ENCODE results near the gene HFE.
"Not testable (repeated sequence)": the region's sequence is repeated elsewhere in the genome, so short reads cannot be mapped to it uniquely, and the experiment has no call there.

Gene HFE

DNA sequence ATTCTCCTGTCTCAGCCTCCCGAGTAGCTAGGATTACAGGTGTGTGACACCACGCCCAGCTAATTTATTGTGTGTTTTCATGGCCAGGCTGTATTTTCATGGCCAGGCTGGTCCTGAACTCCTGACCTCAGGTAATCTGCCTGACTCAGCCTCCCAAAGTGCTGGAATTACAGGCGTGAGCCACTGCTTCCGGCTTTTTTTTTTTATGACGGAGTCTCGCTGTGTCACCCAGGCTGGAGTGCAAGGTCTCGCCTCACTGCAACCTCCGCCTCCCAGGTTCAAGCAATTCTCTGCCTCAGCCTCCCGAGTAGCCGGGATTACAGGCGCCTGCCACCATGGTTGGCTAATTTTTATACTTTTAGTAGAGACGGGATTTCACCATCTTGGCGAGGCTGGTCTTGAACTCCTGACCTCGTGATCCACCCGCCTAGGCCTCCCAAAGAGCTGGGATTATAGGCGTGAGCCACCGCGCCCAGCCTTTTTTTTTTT is 34.4 kb upstream of the HFE start:
- not testable (repeated sequence) for H3K4me3 ChIP-seq (ENCODE audit: low read length)

GRCh38 chr6:26053992-26054780 is 33.0 kb upstream of the HFE start:
- Histone ChIP-seq H3K4me1 (ENCODE audit: control insufficient read depth, insufficient read depth, low read length) (peaks cover 18% of the 10 kb centered on the region), H3K4me3 (ENCODE audit: low read length) (peak overlapping the region; percentile 83), H3K27me3 (ENCODE audit: control insufficient read depth, insufficient read depth, low read length) (no peaks in the 10 kb centered on the region), H3K36me3 (ENCODE audit: insufficient read depth, low read length) (no peaks in the 10 kb centered on the region), H3K9ac (ENCODE audit: low read depth, low read length) (peak overlapping the region; percentile 93), H3K9me3 (replicated peaks; ENCODE audit: low read length) (no peaks in the 10 kb centered on the region), H3K4me2 (ENCODE audit: low read length) (peak overlapping the region; percentile 93)

More for the DNA sequence above, 34.4 kb upstream of the HFE start:
- H3K9me3 ChIP-seq (replicated peaks; ENCODE audit: low read length); H3K4me2 ChIP-seq (ENCODE audit: low read length); H3K27me3 ChIP-seq (ENCODE audit: control insufficient read depth, insufficient read depth, low read length); H3K36me3 ChIP-seq (ENCODE audit: insufficient read depth, low read length); H3K9ac ChIP-seq (ENCODE audit: low read depth, low read length): not testable (repeated sequence)
- peaks cover 18% of the 10 kb centered on the region for H3K4me1 ChIP-seq (ENCODE audit: control insufficient read depth, insufficient read depth, low read length)

DNA sequence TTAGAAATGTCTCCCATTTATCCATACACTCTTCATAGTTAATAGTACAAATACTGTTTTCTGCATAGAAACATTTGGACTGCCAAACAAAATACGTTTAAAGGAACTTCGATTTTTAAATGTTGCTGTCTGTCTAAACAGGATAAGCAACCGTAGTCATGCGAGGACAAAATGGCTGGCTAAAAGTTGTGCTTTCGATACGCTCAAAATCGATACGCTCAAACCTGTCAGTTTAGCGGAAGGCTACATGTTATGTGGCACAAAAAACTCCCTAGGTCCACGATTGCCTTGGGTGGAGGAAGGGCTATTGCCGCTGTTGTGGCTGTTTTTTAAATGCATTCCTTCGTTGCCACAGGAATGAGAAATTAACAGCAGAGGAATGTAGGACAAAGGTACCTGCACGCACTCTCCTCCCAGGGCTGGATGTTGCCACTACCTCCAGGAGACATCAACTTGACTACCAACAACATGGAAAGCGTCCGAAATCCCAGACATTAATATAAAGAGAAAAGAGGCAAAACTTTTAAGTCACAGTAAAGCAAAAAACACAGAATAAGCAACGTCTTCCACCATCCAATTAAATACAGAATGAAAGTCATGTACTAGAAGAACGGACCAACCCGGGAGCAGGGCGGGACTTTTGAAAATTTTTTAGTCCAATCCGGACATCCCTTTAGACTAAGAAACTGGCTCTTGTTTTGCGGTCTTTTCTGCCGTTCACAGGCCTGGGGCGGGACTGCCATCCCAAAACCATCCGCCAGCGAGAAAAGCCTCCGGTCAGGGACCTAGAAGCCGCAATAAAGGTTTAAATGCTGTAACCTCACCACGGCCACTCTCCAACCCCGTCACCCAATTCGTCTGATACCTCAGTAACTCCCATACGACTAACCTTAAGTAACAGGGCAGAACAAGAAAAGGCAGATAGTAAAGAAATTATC is 32.2 kb upstream of the HFE start:
- H3K4me3 ChIP-seq (ENCODE audit: low read length) = peak overlapping the region; percentile 83
- H3K9me3 ChIP-seq (replicated peaks; ENCODE audit: low read length) = no peaks in the 10 kb centered on the region
- no peaks in the 10 kb centered on the region for H3K27me3 ChIP-seq (ENCODE audit: control insufficient read depth, insufficient read depth, low read length)
- H3K4me2 ChIP-seq (ENCODE audit: low read length) = peak overlapping the region; percentile 93
- H3K4me1 ChIP-seq (ENCODE audit: control insufficient read depth, insufficient read depth, low read length) = peaks cover 18% of the 10 kb centered on the region
- H3K36me3 ChIP-seq (ENCODE audit: insufficient read depth, low read length) = no peaks in the 10 kb centered on the region
- peak overlapping the region; percentile 93 for H3K9ac ChIP-seq (ENCODE audit: low read depth, low read length)

- H3K4me3 ChIP-seq (ENCODE audit: low read length) = peak overlapping the region; percentile 83
- no peaks in the 10 kb centered on the region for H3K27me3 ChIP-seq (ENCODE audit: control insufficient read depth, insufficient read depth, low read length)
- H3K36me3 ChIP-seq (ENCODE audit: insufficient read depth, low read length) = no peaks in the 10 kb centered on the region
- H3K9ac ChIP-seq (ENCODE audit: low read depth, low read length) = peak overlapping the region; percentile 93
- no peaks in the 10 kb centered on the region for H3K9me3 ChIP-seq (replicated peaks; ENCODE audit: low read length)
- H3K4me1 ChIP-seq (ENCODE audit: control insufficient read depth, insufficient read depth, low read length) = peaks cover 18% of the 10 kb centered on the region
- H3K4me2 ChIP-seq (ENCODE audit: low read length) = peak overlapping the region; percentile 93
Measured at GRCh38 chr6:26055719-26056582, 31.3 kb upstream of the HFE start.

- no peaks in the 10 kb centered on the region for H3K9me3 ChIP-seq (replicated peaks; ENCODE audit: low read length)
- H3K36me3 ChIP-seq (ENCODE audit: insufficient read depth, low read length) = no peaks in the 10 kb centered on the region
- H3K9ac ChIP-seq (ENCODE audit: low read depth, low read length) = peak overlapping the region; percentile 93
- H3K4me2 ChIP-seq (ENCODE audit: low read length) = peak overlapping the region; percentile 93
- H3K4me3 ChIP-seq (ENCODE audit: low read length) = peak overlapping the region; percentile 83
- H3K4me1 ChIP-seq (ENCODE audit: control insufficient read depth, insufficient read depth, low read length) = peaks cover 18% of the 10 kb centered on the region
- no peaks in the 10 kb centered on the region for H3K27me3 ChIP-seq (ENCODE audit: control insufficient read depth, insufficient read depth, low read length)
Measured at GRCh38 chr6:26056583-26057350, 30.5 kb upstream of the HFE start.

DNA sequence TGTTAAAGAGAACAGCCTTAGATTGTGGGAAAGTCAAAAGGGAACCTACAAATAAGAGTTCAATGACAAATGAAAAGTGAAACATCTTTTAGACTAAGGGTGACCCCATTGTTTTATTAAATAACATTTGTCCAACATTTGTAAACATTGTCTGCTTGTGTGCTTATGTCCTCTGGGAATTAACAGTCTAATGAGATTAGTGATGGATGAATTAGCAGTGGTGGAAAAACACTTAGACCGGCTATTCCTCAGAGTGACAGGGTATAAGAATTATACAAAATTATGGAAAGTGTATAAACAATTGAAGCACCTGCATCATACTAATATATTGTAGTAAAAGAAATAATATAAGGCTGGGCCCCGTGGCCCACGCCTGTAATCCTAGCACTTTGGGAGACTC is 29.3 kb upstream of the HFE start:
- H3K4me1 ChIP-seq (ENCODE audit: control insufficient read depth, insufficient read depth, low read length) = peaks cover 18% of the 10 kb centered on the region
- H3K9me3 ChIP-seq (replicated peaks; ENCODE audit: low read length) = no peaks in the 10 kb centered on the region
- H3K27me3 ChIP-seq (ENCODE audit: control insufficient read depth, insufficient read depth, low read length) = no peaks in the 10 kb centered on the region
- no peak overlapping the region for H3K4me2 ChIP-seq (ENCODE audit: low read length)
- no peak overlapping the region for H3K4me3 ChIP-seq (ENCODE audit: low read length)
- no peak overlapping the region for H3K9ac ChIP-seq (ENCODE audit: low read depth, low read length)
- no peaks in the 10 kb centered on the region for H3K36me3 ChIP-seq (ENCODE audit: insufficient read depth, low read length)

- H3K9ac ChIP-seq (ENCODE audit: low read depth, low read length); H3K4me2 ChIP-seq (ENCODE audit: low read length); H3K4me3 ChIP-seq (ENCODE audit: low read length); H3K9me3 ChIP-seq (replicated peaks; ENCODE audit: low read length); H3K36me3 ChIP-seq (ENCODE audit: insufficient read depth, low read length); H3K27me3 ChIP-seq (ENCODE audit: control insufficient read depth, insufficient read depth, low read length): not testable (repeated sequence)
- H3K4me1 ChIP-seq (ENCODE audit: control insufficient read depth, insufficient read depth, low read length) = peaks cover 16% of the 10 kb centered on the region
Measured at GRCh38 chr6:26058477-26059033, 28.7 kb upstream of the HFE start.

DNA sequence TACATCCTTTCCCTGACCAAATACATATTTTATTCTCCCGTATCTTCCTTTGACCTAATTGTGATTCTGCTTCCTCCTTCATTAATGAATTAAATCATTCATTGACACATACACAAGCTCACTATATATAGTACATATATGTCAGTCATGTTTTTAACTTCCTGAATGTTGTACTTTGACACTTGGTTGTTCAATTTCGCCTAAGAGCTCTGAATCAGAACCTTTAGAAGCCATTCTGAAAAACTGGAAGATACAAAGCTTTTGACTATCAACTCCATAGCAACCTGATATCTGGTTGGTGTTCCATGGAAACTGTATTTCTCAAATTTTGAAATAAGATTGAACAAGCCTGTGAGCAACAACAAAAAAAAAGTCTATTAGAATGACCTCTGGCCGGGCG is 27.3 kb upstream of the HFE start:
- no peaks in the 10 kb centered on the region for H3K36me3 ChIP-seq (ENCODE audit: insufficient read depth, low read length)
- no peaks in the 10 kb centered on the region for H3K9me3 ChIP-seq (replicated peaks; ENCODE audit: low read length)
- H3K9ac ChIP-seq (ENCODE audit: low read depth, low read length) = no peak overlapping the region
- H3K4me2 ChIP-seq (ENCODE audit: low read length) = no peak overlapping the region
- no peaks in the 10 kb centered on the region for H3K27me3 ChIP-seq (ENCODE audit: control insufficient read depth, insufficient read depth, low read length)
- no peak overlapping the region for H3K4me3 ChIP-seq (ENCODE audit: low read length)
- peaks cover 4% of the 10 kb centered on the region for H3K4me1 ChIP-seq (ENCODE audit: control insufficient read depth, insufficient read depth, low read length)

GRCh38 chr6:26064619-26065257 is 22.5 kb upstream of the HFE start:
- H3K36me3 ChIP-seq (ENCODE audit: insufficient read depth, low read length) = no peaks in the 10 kb centered on the region
- H3K27me3 ChIP-seq (ENCODE audit: control insufficient read depth, insufficient read depth, low read length) = peaks cover 5% of the 10 kb centered on the region
- no peaks in the 10 kb centered on the region for H3K4me1 ChIP-seq (ENCODE audit: control insufficient read depth, insufficient read depth, low read length)
- no peak overlapping the region for H3K9ac ChIP-seq (ENCODE audit: low read depth, low read length)
- H3K4me3 ChIP-seq (ENCODE audit: low read length) = no peak overlapping the region
- no peak overlapping the region for H3K4me2 ChIP-seq (ENCODE audit: low read length)
- H3K9me3 ChIP-seq (replicated peaks; ENCODE audit: low read length) = no peaks in the 10 kb centered on the region

DNA sequence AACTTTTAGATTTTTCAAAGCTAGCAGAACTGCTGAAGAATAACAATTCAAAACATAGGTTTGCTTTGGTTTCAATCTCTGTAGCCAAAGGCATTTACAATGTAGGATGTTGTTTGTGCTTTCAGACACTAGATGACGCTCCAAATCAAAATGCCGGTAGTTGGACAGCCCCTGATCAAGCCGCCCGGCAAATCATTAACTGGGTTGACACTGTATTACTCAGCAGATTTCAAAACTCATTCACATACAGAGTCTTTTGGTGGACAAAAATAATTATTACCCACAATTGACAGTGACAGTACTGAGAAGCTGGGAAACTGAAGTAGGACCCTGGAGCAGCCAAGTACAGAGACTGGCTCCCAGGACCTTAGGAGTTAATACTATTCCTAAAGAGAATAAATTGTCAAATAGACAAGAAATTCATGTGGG is 21.3 kb upstream of the HFE start:
- Histone ChIP-seq H3K27me3 (ENCODE audit: control insufficient read depth, insufficient read depth, low read length) (peaks cover 5% of the 10 kb centered on the region), H3K9me3 (replicated peaks; ENCODE audit: low read length) (no peaks in the 10 kb centered on the region), H3K4me3 (ENCODE audit: low read length) (no peak overlapping the region), H3K36me3 (ENCODE audit: insufficient read depth, low read length) (no peaks in the 10 kb centered on the region), H3K4me2 (ENCODE audit: low read length) (peak overlapping the region; percentile 16), H3K4me1 (ENCODE audit: control insufficient read depth, insufficient read depth, low read length) (no peaks in the 10 kb centered on the region), H3K9ac (ENCODE audit: low read depth, low read length) (no peak overlapping the region)
